Sigmoid colon (tissue), 4 donors: ENCODE data around the gene RPS5.

Experiments
- EP300 ChIP-seq, 4 donors: sonication (generic); formaldehyde crosslinking; IDR thresholded peaks; one replicate each; pipeline ENCODE4 v1.6.1; 2017; ENCODE audit warnings: antibody characterized with exemption in 4 of 4
- POLR2A ChIP-seq, 2 donors: fragments of 450-650 bp; IDR thresholded peaks; one replicate each; pipeline ENCODE4 v1.6.1; 2016; ENCODE audit warnings: antibody characterized with exemption in 2 of 2, mild to moderate bottlenecking in 2 of 2, moderate library complexity in 2 of 2
- POLR2AphosphoS5 ChIP-seq, 4 donors: sonication (generic); formaldehyde crosslinking; IDR thresholded peaks; one replicate each; pipeline ENCODE4 v1.6.1; 2017; ENCODE audit warnings: antibody characterized with exemption in 4 of 4
- TF ChIP-seq, protein P1 (sequence below), 4 experiments: fragments of 450-650 bp in 3 of 4; fragments of 200-600 bp in 1 of 4; IDR thresholded peaks; one replicate each; pipeline ENCODE4 v1.5.1; 2016 to 2019; ENCODE audit warnings: antibody characterized with exemption in 4 of 4, mild to moderate bottlenecking in 3 of 4, moderate library complexity in 2 of 4

DNA sequence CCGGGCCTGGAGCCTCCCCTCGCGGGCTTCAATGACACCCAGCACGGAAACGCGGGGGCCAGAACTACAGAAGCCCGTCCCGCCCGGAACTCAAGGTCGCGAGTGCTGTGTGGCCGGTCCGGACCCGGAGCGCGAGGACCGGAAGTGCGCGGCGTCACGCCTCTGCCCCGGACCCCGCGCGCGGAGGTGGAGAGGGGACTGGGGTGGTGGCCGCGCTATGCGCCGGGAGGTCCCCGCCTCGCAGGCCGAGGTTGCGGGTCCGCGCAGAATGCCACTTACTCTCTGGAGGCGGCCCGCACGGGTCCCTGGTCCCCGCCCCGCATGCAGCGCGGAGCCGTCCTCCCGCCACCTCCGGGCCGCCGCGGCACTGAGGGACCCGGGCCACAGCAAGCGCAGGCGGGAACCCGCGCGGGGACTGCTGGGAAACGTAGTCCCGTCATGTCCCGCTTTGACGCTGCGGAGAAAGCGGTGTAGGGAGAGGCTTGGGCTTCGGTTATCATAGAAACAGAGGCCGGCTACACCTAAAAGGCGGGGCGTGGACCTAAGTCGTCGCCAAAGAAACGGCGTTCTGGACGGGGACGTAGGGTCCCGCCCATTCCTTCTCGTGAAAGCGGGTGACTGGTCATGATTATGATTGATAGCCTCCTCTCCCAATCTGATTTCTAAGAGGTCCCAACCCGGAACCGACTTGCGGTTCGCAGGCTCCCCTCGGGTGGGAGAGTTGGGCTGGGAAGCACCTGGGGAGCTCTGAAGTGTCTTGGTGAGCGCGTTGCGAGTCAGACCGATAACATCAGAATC is 6.2 kb upstream of the RPS5 start, which contains the start of gene ZNF837:
- TF ChIP-seq, protein P1, sequence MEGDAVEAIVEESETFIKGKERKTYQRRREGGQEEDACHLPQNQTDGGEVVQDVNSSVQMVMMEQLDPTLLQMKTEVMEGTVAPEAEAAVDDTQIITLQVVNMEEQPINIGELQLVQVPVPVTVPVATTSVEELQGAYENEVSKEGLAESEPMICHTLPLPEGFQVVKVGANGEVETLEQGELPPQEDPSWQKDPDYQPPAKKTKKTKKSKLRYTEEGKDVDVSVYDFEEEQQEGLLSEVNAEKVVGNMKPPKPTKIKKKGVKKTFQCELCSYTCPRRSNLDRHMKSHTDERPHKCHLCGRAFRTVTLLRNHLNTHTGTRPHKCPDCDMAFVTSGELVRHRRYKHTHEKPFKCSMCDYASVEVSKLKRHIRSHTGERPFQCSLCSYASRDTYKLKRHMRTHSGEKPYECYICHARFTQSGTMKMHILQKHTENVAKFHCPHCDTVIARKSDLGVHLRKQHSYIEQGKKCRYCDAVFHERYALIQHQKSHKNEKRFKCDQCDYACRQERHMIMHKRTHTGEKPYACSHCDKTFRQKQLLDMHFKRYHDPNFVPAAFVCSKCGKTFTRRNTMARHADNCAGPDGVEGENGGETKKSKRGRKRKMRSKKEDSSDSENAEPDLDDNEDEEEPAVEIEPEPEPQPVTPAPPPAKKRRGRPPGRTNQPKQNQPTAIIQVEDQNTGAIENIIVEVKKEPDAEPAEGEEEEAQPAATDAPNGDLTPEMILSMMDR (IDR thresholded peaks at IDR 0.05) = no peak
- TF ChIP-seq POLR2A (IDR thresholded peaks at IDR 0.05) = peak; percentile 78 to 81
- TF ChIP-seq POLR2AphosphoS5 (IDR thresholded peaks at IDR 0.05) = peak; percentile 65 to 91 (median 80)
- TF ChIP-seq EP300 (IDR thresholded peaks at IDR 0.05) = no peak
